ENCODE measurements around the gene ATP6V1C2.
"Not testable (repeated sequence)": the region's sequence is repeated elsewhere in the genome, so short reads cannot be mapped to it uniquely, and the experiment has no call there.

Gene ATP6V1C2

GRCh38 chr2:10779776-10780490, 58.5 kb downstream of the ATP6V1C2 start:
- WGBS (ENCODE audit: extremely low coverage, insufficient coverage, low lambda C conversion rate): no CpG with 5 or more reads among the region's 25 CpGs
- no peak overlapping the region for H3K23ac ChIP-seq (ENCODE audit: low read length)
- H3K56ac ChIP-seq (ENCODE audit: low read length): no peak overlapping the region
- no peak overlapping the region for H3K9ac ChIP-seq (ENCODE audit: low read length)
- no peak overlapping the region for H3K27ac ChIP-seq (ENCODE audit: low read depth, low read length)
- H3K79me1 ChIP-seq (ENCODE audit: low read length): peaks cover 8% of the 10 kb centered on the region
- no peak overlapping the region for H3K4me2 ChIP-seq (ENCODE audit: low read length)
- H2AK5ac ChIP-seq (ENCODE audit: low read length): no peak overlapping the region
- DNase-seq: no peak
- H3K4me1 ChIP-seq (ENCODE audit: control insufficient read depth, low read depth, low read length): no peaks in the 10 kb centered on the region
- H4K8ac ChIP-seq (ENCODE audit: low read depth, low read length): no peak overlapping the region
- H2BK120ac ChIP-seq (ENCODE audit: low read depth, low read length): no peak overlapping the region
- H2BK5ac ChIP-seq (ENCODE audit: low read length): no peak overlapping the region
- H2BK15ac ChIP-seq (replicated peaks; ENCODE audit: low read depth): no peak overlapping the region
- no peak overlapping the region for H3K18ac ChIP-seq (ENCODE audit: low read length)
- H3K36me3 ChIP-seq (ENCODE audit: control insufficient read depth, insufficient read depth, low read length): peaks cover 27% of the 10 kb centered on the region
- H4K5ac ChIP-seq (ENCODE audit: low read length): no peak overlapping the region
- no peaks in the 10 kb centered on the region for H3K27me3 ChIP-seq (ENCODE audit: insufficient read depth, low read length, poor library complexity)
- H3K4ac ChIP-seq (ENCODE audit: low read depth, low read length): no peak overlapping the region
- H3K4me3 ChIP-seq (ENCODE audit: low read length): no peak overlapping the region
- H3K79me2 ChIP-seq (ENCODE audit: control insufficient read depth, insufficient read depth, low read length): no peaks in the 10 kb centered on the region

GRCh38 chr2:10780491-10780820, 59.0 kb downstream of the ATP6V1C2 start:
- no peak for DNase-seq
- Histone ChIP-seq H3K4me1 (ENCODE audit: control insufficient read depth, low read depth, low read length) (no peaks in the 10 kb centered on the region), H3K18ac (ENCODE audit: low read length) (no peak overlapping the region), H3K36me3 (ENCODE audit: control insufficient read depth, insufficient read depth, low read length) (peaks cover 29% of the 10 kb centered on the region), H3K79me1 (ENCODE audit: low read length) (peaks cover 8% of the 10 kb centered on the region), H3K4me2 (ENCODE audit: low read length) (no peak overlapping the region), H3K4ac (ENCODE audit: low read depth, low read length) (no peak overlapping the region), H3K23ac (ENCODE audit: low read length) (no peak overlapping the region), H4K8ac (ENCODE audit: low read depth, low read length) (no peak overlapping the region), H3K27ac (ENCODE audit: low read depth, low read length) (no peak overlapping the region), H2BK15ac (replicated peaks; ENCODE audit: low read depth) (no peak overlapping the region), H2BK5ac (ENCODE audit: low read length) (no peak overlapping the region), H3K79me2 (ENCODE audit: control insufficient read depth, insufficient read depth, low read length) (peaks cover 1% of the 10 kb centered on the region), H3K27me3 (ENCODE audit: insufficient read depth, low read length, poor library complexity) (no peaks in the 10 kb centered on the region), H3K4me3 (ENCODE audit: low read length) (no peak overlapping the region), H2AK5ac (ENCODE audit: low read length) (no peak overlapping the region), H3K56ac (ENCODE audit: low read length) (no peak overlapping the region), H4K5ac (ENCODE audit: low read length) (no peak overlapping the region), H2BK120ac (ENCODE audit: low read depth, low read length) (no peak overlapping the region), H3K9ac (ENCODE audit: low read length) (no peak overlapping the region)
- no CpG with 5 or more reads among the region's 11 CpGs for WGBS (ENCODE audit: extremely low coverage, insufficient coverage, low lambda C conversion rate)

- H3K4me2 ChIP-seq (ENCODE audit: low read length); H3K56ac ChIP-seq (ENCODE audit: low read length); H2BK120ac ChIP-seq (ENCODE audit: low read depth, low read length); H3K9ac ChIP-seq (ENCODE audit: low read length); H3K27me3 ChIP-seq (ENCODE audit: insufficient read depth, low read length, poor library complexity); H3K4me3 ChIP-seq (ENCODE audit: low read length); H2BK15ac ChIP-seq (replicated peaks; ENCODE audit: low read depth); H3K4me1 ChIP-seq (ENCODE audit: control insufficient read depth, low read depth, low read length); H3K4ac ChIP-seq (ENCODE audit: low read depth, low read length); H4K5ac ChIP-seq (ENCODE audit: low read length); H4K8ac ChIP-seq (ENCODE audit: low read depth, low read length); H2AK5ac ChIP-seq (ENCODE audit: low read length); H3K23ac ChIP-seq (ENCODE audit: low read length); H3K79me1 ChIP-seq (ENCODE audit: low read length); H3K18ac ChIP-seq (ENCODE audit: low read length); DNase-seq; H3K27ac ChIP-seq (ENCODE audit: low read depth, low read length); H3K79me2 ChIP-seq (ENCODE audit: control insufficient read depth, insufficient read depth, low read length); H2BK5ac ChIP-seq (ENCODE audit: low read length): not testable (repeated sequence)
- peaks cover 29% of the 10 kb centered on the region for H3K36me3 ChIP-seq (ENCODE audit: control insufficient read depth, insufficient read depth, low read length)
- no CpG with 5 or more reads among the region's 11 CpGs for WGBS (ENCODE audit: extremely low coverage, insufficient coverage, low lambda C conversion rate)
Observed at GRCh38 chr2:10780821-10781220, 59.4 kb downstream of the ATP6V1C2 start.

GRCh38 chr2:10781746-10782145, 60.3 kb downstream of the ATP6V1C2 start:
- H3K79me2 ChIP-seq (ENCODE audit: control insufficient read depth, insufficient read depth, low read length): peaks cover 5% of the 10 kb centered on the region
- DNase-seq: no peak
- no peak overlapping the region for H2BK15ac ChIP-seq (replicated peaks; ENCODE audit: low read depth)
- H3K27ac ChIP-seq (ENCODE audit: low read depth, low read length): no peak overlapping the region
- WGBS (ENCODE audit: extremely low coverage, insufficient coverage, low lambda C conversion rate): no CpG with 5 or more reads among the region's 8 CpGs
- no peak overlapping the region for H3K56ac ChIP-seq (ENCODE audit: low read length)
- H3K4me2 ChIP-seq (ENCODE audit: low read length): no peak overlapping the region
- no peak overlapping the region for H2AK5ac ChIP-seq (ENCODE audit: low read length)
- H2BK5ac ChIP-seq (ENCODE audit: low read length): no peak overlapping the region
- H2BK120ac ChIP-seq (ENCODE audit: low read depth, low read length): no peak overlapping the region
- H4K5ac ChIP-seq (ENCODE audit: low read length): no peak overlapping the region
- H3K18ac ChIP-seq (ENCODE audit: low read length): no peak overlapping the region
- H3K23ac ChIP-seq (ENCODE audit: low read length): no peak overlapping the region
- no peaks in the 10 kb centered on the region for H3K4me1 ChIP-seq (ENCODE audit: control insufficient read depth, low read depth, low read length)
- no peak overlapping the region for H3K4me3 ChIP-seq (ENCODE audit: low read length)
- H4K8ac ChIP-seq (ENCODE audit: low read depth, low read length): no peak overlapping the region
- no peak overlapping the region for H3K4ac ChIP-seq (ENCODE audit: low read depth, low read length)
- peaks cover 34% of the 10 kb centered on the region for H3K36me3 ChIP-seq (ENCODE audit: control insufficient read depth, insufficient read depth, low read length)
- H3K27me3 ChIP-seq (ENCODE audit: insufficient read depth, low read length, poor library complexity): no peaks in the 10 kb centered on the region
- peaks cover 12% of the 10 kb centered on the region for H3K79me1 ChIP-seq (ENCODE audit: low read length)
- H3K9ac ChIP-seq (ENCODE audit: low read length): no peak overlapping the region

- Histone ChIP-seq H3K27ac (ENCODE audit: low read depth, low read length) (no peak overlapping the region), H3K23ac (ENCODE audit: low read length) (no peak overlapping the region), H3K18ac (ENCODE audit: low read length) (no peak overlapping the region), H2AK5ac (ENCODE audit: low read length) (no peak overlapping the region), H2BK120ac (ENCODE audit: low read depth, low read length) (no peak overlapping the region), H2BK15ac (replicated peaks; ENCODE audit: low read depth) (no peak overlapping the region), H3K36me3 (ENCODE audit: control insufficient read depth, insufficient read depth, low read length) (peaks cover 41% of the 10 kb centered on the region), H4K5ac (ENCODE audit: low read length) (no peak overlapping the region), H3K79me2 (ENCODE audit: control insufficient read depth, insufficient read depth, low read length) (peaks cover 5% of the 10 kb centered on the region), H3K79me1 (ENCODE audit: low read length) (peaks cover 12% of the 10 kb centered on the region), H3K4me3 (ENCODE audit: low read length) (no peak overlapping the region), H3K4ac (ENCODE audit: low read depth, low read length) (no peak overlapping the region), H2BK5ac (ENCODE audit: low read length) (no peak overlapping the region), H3K9ac (ENCODE audit: low read length) (no peak overlapping the region), H3K27me3 (ENCODE audit: insufficient read depth, low read length, poor library complexity) (no peaks in the 10 kb centered on the region), H4K8ac (ENCODE audit: low read depth, low read length) (no peak overlapping the region), H3K4me1 (ENCODE audit: control insufficient read depth, low read depth, low read length) (no peaks in the 10 kb centered on the region), H3K4me2 (ENCODE audit: low read length) (no peak overlapping the region), H3K56ac (ENCODE audit: low read length) (no peak overlapping the region)
- no CpG with 5 or more reads among the region's 4 CpGs for WGBS (ENCODE audit: extremely low coverage, insufficient coverage, low lambda C conversion rate)
- no peak for DNase-seq
Observed at GRCh38 chr2:10783421-10783820, 62.0 kb downstream of the ATP6V1C2 start.

- H2BK5ac ChIP-seq (ENCODE audit: low read length): no peak overlapping the region
- no peak for DNase-seq
- H3K18ac ChIP-seq (ENCODE audit: low read length): no peak overlapping the region
- H3K23ac ChIP-seq (ENCODE audit: low read length): no peak overlapping the region
- no peak overlapping the region for H3K56ac ChIP-seq (ENCODE audit: low read length)
- H3K79me2 ChIP-seq (ENCODE audit: control insufficient read depth, insufficient read depth, low read length): peaks cover 5% of the 10 kb centered on the region
- no peak overlapping the region for H3K9ac ChIP-seq (ENCODE audit: low read length)
- no peak overlapping the region for H3K4me2 ChIP-seq (ENCODE audit: low read length)
- no peak overlapping the region for H4K5ac ChIP-seq (ENCODE audit: low read length)
- H2BK15ac ChIP-seq (replicated peaks; ENCODE audit: low read depth): no peak overlapping the region
- no peak overlapping the region for H4K8ac ChIP-seq (ENCODE audit: low read depth, low read length)
- H3K4me3 ChIP-seq (ENCODE audit: low read length): no peak overlapping the region
- H3K4me1 ChIP-seq (ENCODE audit: control insufficient read depth, low read depth, low read length): no peaks in the 10 kb centered on the region
- H2AK5ac ChIP-seq (ENCODE audit: low read length): no peak overlapping the region
- no CpG with 5 or more reads among the region's 9 CpGs for WGBS (ENCODE audit: extremely low coverage, insufficient coverage, low lambda C conversion rate)
- peaks cover 12% of the 10 kb centered on the region for H3K79me1 ChIP-seq (ENCODE audit: low read length)
- no peak overlapping the region for H3K27ac ChIP-seq (ENCODE audit: low read depth, low read length)
- H3K36me3 ChIP-seq (ENCODE audit: control insufficient read depth, insufficient read depth, low read length): peaks cover 46% of the 10 kb centered on the region
- H2BK120ac ChIP-seq (ENCODE audit: low read depth, low read length): no peak overlapping the region
- no peak overlapping the region for H3K4ac ChIP-seq (ENCODE audit: low read depth, low read length)
- H3K27me3 ChIP-seq (ENCODE audit: insufficient read depth, low read length, poor library complexity): no peaks in the 10 kb centered on the region
Observed at GRCh38 chr2:10784719-10785118, 63.3 kb downstream of the ATP6V1C2 start.
